ENCODE results near the gene RBM23.

- TF ChIP-seq CTCF (IDR thresholded peaks at IDR 0.05; ENCODE audit: low read length) (no peak), EZH2 (IDR thresholded peaks at IDR 0.05; ENCODE audit: borderline replicate concordance, low read length) (no peak)
These were observed 73.9 kb downstream of the RBM23 start for GRCh38 chr14:22845103-22845394.
